Erythroblast (primary cell): ENCODE results near the gene DGKH.
"Not testable (repeated sequence)": the region's sequence is repeated elsewhere in the genome, so short reads cannot be mapped to it uniquely, and the experiment has no call there.

Source experiments
- DNase-seq, 2 experiments: peaks; one replicate each; lab custom pipeline; 2025; lab: John Stamatoyannopoulos, UW
- GATA1 ChIP-seq: IDR thresholded peaks from 2 replicates; pipeline ENCODE4 v1.6.1; 2011; ENCODE audit warnings: low read depth, mild to moderate bottlenecking, control low read depth, low read length, moderate library complexity
- POLR2A ChIP-seq: IDR thresholded peaks from 2 replicates; pipeline ENCODE4 v1.6.1; 2011; ENCODE audit warnings: mild to moderate bottlenecking, low read length

The DGKH gene

DNA sequence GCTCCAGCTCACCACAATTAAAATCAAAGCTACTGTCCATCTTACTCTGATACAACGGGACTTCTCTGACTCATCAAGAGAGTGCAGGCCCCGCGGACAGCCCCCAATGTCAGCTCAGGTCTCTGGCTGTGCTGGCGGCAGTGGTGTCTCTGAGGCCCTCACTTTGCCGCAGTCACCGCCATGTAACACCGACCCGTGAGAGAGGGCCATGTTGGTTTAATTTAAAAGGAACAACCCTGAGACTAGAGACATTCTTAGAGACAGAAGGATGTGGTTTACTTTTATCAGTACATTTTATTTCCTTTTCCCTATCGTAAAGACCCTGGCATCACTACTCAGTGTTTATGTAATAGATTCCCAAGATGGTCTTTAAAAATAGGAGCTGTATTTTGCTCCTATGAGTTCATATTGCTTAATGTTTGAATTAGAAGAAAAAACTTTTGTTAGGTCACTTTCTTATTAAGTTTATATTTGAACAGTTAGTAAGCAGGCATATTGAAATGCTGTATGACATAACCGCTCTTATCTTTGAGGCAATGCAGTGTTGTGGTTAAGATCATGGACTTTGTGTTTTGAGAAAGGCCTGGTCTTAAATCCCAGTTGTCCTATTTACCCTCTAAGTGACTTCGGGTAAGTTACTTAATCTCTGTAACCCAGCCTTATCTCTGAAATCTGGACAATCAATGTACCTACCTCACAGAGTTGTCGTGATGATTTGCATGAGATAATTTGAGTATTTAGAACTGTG, 23.4 kb downstream of the DGKH start:
- peak; percentile 10 to 28 for DNase-seq
- TF ChIP-seq GATA1 (no peak), POLR2A (no peak)

DNA sequence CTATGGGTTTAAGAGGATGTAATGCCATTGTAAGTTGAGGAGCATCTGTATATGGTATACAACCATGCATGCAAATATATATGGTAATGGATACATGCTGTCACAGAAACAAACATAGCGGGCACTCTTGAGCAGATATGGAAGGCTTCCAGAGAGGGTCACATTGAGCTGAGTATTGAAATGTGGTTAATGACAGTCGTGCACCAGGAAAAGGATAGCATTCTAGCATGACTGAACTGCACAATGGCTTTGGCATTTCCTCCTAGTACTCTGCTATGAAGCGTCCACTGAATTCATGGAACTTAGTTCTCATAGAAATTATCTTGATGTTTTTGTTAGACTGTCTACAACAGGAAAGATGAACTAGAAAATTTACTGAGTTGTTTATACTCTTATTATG, 25.2 kb downstream of the DGKH start:
- DNase-seq, result no peak
- TF ChIP-seq POLR2A (no peak), GATA1 (no peak)

- DNase-seq, result no peak
These were observed 27.1 kb downstream of the DGKH start for GRCh38 chr13:42075517-42075916.

GRCh38 chr13:42076309-42076713, 27.9 kb downstream of the DGKH start:
- TF ChIP-seq POLR2A (no peak), GATA1 (no peak)
- no peak for DNase-seq

More at GRCh38 chr13:42075517-42075916, 27.1 kb downstream of the DGKH start:
- no peak for TF ChIP-seq GATA1
- TF ChIP-seq POLR2A, result no peak

DNA sequence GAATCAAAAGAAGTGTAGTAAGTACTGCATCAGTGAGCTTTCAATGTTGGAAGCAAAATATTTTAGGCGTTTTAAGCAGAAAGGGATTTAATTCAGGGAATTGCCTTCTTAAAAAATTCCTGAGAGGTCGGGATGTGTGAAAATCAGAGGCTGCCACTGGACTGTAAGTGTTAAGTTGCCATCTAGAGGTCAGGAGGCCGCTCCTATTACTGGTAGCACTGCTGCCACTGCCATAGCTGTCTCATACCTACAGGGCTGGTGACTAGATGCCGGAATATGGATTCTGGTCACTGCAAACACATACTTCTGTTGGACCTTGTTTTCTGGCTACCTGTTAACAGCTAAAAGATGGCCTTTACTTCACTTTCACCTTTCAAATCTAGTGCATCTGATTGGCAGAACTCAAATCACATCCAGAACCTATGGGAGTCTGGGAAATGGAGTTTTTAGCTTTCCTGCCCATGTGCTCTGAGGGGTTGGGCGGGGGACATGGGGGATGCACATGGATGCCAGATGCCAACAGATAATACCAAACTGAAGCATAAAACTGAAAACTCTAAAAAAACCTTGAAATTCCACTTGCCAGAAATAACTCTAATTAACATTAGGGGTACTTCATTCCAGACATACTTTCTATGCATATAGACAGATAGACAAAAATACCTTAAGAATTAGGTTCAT, 29.8 kb downstream of the DGKH start:
- peak in 1 of 2 experiments; percentile 21 for DNase-seq
- no peak for TF ChIP-seq POLR2A
- TF ChIP-seq GATA1, result no peak

DNA sequence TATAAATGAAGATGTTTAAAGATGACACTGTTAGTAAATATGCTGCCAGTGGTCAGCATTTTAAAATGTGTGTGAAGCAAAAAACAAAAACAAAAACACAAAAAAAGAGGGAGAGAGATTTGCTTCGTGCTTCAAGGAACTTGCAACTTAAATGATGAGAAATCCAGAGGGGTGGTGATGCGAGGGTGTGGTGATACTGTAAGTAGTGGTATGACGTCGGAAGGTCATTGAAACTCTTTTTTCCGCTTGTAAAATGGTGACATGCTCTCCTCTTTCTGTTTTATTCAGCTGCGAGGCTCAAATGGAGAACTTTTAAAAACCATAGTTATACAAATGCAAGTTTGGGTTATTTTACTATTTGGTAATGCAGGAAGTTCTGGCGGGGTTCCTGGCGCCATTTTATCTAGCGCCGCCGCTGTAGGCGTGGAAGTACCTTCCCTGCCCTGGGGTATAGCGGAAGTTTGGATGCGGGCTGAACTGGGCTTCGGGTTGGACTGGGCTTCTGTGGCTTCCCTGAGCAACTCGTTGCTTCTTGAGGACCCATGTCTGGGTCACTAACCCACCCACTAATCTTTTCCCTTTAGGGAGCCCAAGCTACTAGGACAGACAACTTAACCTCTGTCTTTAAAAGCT, 34.8 kb downstream of the DGKH start:
- no peak for TF ChIP-seq POLR2A
- TF ChIP-seq GATA1, result no peak
- no peak for DNase-seq

DNA sequence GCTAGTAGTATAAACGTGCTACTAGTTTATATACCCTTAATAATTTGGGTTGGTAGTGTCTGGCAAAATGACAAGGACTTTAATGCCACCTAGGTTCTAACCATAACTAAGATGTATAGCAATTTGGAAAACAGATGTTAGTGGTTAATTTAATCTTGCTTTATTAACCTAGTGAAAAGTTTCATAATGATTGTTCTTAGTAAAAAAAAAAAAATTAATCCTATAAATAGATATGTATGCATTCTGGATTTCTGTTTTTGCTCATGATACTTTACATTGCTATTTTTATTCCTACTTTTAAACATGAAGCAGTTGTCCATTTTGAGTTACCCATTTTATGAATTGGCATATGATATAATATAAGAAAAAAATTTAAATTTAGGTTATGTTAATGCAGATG, 36.3 kb downstream of the DGKH start:
- no peak for TF ChIP-seq POLR2A
- TF ChIP-seq GATA1, result no peak
- DNase-seq, result no peak

GRCh38 chr13:42086582-42086981, 38.1 kb downstream of the DGKH start:
- no peak for DNase-seq
- no peak for TF ChIP-seq GATA1
- no peak for TF ChIP-seq POLR2A

- no peak for DNase-seq
These were observed 46.1 kb downstream of the DGKH start for GRCh38 chr13:42094516-42095040.

DNA sequence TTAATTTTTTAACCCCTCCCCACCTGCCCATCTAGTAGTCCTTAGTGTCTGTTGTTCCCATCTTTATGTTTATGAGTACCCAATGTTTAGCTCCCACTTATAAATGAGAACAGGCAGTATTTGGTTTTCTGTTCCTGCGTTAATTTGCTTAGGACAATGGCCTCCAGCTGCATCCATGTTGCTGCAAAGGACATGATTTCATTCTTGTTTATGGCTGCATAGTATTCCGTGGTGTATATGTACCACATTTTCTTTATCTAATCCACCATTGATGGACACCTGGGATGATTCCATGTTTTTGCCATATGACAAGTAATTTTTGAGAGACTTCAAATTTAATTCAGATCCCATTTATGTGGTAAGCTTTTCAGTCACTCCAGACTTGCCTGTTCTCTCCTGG, 47.8 kb downstream of the DGKH start:
- DNase-seq, result not testable (repeated sequence)

More at GRCh38 chr13:42094516-42095040, 46.1 kb downstream of the DGKH start:
- TF ChIP-seq POLR2A (no peak), GATA1 (no peak)

- DNase-seq, result no peak
- no peak for TF ChIP-seq POLR2A
- TF ChIP-seq GATA1, result no peak
These were observed 51.7 kb downstream of the DGKH start for GRCh38 chr13:42099962-42100675.

DNA sequence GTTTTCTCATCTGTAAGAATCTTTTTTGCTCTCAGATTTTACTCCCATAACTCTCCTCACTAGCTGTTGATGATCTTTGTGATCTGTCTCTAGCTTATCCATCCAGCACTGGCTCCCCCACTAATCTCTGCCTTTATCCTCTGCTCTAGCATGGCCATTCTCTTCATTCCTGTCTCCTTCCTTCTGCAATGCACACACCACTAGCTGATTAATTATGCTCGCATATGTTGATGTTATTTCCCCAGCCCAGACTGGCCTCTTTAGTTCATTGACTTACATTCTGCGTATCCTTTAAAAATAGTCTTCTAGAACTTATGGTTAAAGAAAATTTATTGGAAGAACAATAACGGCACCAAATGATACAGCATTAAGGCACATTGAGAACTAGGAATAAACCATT, 52.5 kb downstream of the DGKH start:
- TF ChIP-seq POLR2A (no peak), GATA1 (no peak)
- DNase-seq, result no peak

- DNase-seq, result no peak
- TF ChIP-seq GATA1, result no peak
- no peak for TF ChIP-seq POLR2A
These were observed 53.6 kb downstream of the DGKH start for GRCh38 chr13:42101821-42102585.
